Left kidney (tissue), 2 donors: ENCODE measurements around the gene RER1. TPM values are rescaled to one million over a fixed set of nuclear protein-coding genes. Genes with fewer than 3 reads are reported as not detected.

Experiments
- DNase-seq: peaks from one replicate; pipeline ENCODE4 v3.0.0-alpha.2; 2013
- polyA plus RNA-seq: library from polyadenylated mRNA; unstranded; fragments of 120-200 nt; gene quantifications from one replicate; pipeline ENCODE4 v1.2.1, GENCODE V29; 2013; ENCODE audit not compliant: insufficient read length

RER1 gene
- polyA plus RNA-seq, 1 donor: 129 TPM

- no peak for DNase-seq
These were observed 53.7 kb downstream of the RER1 start for GRCh38 chr1:2445162-2445822.

DNA sequence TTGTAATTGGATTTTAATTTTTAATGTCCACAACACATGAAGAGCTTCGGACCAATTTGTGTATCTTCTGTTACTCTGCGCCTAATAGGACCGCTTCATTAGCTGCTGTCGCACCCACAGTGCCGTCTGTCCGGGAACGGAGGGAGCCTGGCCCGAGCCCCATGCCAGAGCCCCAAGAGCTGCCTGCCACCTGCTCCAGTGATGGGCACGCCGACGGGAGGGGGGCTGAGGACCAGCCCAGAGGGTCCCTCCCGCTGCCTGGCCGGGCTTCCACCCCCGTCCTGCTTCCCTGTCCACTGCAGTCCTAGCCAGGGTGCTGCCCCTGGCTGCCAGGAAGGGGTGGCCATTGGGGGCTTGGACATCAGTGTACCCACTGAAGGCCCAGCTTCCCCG is 54.2 kb downstream of the RER1 start:
- DNase-seq: no peak

DNA sequence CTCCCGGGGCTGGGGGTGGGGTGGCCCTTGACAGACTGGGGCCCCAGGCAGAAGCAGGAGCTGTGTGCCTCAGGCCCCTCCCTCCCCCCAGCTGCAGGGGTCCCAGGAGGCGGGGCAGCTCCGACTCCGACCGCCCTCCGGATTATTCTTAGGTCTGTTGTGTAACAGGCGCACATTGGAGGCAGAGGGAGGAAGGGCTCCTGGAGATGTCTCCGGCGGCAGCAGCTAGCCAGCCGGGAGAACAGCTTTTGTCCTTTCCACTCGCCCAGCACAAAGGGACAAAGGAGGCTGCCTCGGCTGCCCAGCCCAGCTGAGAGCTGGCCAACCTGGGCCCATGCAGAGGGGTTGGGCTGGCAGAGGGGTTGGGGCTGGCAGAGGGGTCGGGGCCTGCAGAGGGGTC is 54.8 kb downstream of the RER1 start:
- DNase-seq: no peak

DNA sequence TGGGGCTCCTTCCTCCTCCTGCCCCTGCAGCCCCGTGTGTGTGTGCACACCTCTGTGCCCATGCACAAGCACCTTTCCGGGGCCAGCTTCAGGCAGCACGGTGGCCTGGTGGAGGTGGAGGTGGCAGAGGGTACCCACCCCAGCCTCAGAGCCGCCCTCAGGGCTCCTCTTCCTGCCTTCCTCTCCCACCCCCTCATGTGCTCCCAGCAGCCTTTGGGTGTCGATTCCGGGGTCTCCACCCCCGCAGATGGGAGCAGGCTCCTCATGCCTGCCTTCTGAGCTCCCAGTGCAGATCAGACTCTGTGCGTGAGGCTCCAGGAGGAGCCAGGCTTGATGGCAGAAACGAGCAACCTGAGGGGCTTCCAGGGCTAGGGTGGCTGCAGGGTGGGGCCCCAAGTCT is 55.2 kb downstream of the RER1 start:
- DNase-seq: no peak

DNA sequence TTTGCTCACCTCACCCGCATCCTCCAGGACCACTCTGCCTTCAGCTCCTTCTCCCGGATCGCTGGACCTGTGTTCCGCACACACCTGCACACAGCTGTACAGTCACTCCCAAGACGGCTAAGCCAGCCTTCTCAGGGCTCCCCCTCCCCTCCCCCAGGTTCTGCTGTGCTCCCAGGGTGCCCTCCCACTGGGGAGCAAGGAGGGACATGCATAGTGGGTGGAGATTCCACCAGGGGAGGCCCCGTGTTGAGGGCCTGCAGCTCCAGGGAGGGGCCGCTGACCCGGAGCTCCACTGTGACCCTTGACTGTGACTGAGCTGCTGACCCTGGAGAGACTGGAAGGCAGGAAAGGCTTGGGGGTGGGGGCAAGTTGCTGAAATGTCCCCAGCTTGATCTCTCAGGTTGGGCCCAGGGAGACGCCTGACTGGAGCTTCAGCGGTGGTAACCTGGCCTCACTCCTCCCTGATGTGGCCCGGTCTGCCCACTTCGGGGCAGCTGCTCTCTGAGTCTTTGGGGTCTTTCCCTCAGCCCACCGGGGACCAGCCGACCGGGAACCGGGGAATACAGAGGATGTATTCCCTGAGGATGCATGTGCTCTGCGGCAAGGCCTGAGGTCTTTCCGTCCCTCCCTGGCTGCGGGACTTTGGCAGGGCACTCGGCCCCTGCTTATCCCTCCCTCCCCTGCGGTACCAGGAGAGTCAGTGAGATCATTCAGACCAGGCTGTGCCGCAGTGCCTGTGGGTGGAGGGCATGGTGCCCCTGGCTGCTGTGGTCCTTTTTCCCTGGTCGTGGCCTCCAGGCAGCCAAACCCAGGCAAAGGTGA is 55.8 kb downstream of the RER1 start:
- no peak for DNase-seq

DNA sequence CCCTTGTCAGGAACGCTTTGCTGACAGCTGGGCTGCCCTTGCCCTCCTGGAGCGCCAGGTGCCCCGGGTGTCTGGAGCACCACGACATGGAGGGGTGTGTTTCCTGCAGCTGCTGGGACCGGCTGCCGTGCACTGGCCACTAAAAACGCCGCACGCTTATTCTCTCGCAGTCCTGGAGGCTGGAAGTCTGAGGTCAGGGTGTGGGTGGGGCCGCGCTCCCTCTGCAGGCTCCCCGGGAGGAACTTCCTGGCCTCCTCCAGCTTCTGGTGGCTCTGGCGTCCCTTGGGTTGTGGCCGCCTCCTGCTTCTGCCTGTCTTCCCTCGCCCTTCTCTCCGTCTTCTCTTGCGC is 56.4 kb downstream of the RER1 start:
- DNase-seq: no peak

GRCh38 chr1:2449636-2450454 is 58.2 kb downstream of the RER1 start:
- no peak for DNase-seq

GRCh38 chr1:2451741-2452140 is 60.1 kb downstream of the RER1 start:
- DNase-seq: no peak

DNA sequence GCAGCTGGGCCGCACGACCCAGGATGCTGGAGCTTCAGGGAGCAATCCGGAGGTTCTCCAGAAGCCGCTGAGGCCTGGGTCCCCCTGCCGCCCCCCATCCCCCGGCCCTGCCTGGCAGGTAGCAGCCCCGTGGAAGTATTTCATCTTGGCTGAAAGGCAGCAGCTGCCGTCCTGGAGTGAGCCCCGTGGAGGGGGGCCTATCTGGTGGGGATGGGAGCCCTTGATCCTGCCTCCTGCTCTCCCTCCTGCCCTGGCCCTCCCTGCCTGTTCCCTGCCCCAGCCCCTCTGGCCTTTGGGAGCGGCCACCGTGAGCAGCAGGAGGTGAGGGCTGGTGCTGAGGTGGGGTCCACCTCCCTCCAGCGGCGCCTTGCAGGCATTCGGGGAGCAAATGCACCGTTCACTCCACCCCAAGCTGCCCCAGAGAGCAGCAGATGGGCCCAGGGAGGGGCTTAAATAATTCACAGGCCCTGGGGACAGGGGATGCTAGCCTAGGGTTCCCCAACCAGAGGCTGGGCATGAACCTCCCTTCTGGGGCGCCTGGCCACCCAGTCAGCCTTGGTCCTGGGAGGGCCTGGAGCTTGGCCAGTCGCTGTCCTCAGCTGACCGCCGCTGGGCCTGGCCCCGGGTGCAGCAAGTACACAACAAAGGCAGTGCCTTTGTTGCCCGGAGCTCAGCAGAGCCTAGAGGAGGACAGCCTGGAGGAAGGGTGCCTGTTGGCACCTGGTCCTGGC is 60.7 kb downstream of the RER1 start:
- DNase-seq: no peak

GRCh38 chr1:2452932-2453315 is 61.3 kb downstream of the RER1 start:
- DNase-seq: no peak

DNA sequence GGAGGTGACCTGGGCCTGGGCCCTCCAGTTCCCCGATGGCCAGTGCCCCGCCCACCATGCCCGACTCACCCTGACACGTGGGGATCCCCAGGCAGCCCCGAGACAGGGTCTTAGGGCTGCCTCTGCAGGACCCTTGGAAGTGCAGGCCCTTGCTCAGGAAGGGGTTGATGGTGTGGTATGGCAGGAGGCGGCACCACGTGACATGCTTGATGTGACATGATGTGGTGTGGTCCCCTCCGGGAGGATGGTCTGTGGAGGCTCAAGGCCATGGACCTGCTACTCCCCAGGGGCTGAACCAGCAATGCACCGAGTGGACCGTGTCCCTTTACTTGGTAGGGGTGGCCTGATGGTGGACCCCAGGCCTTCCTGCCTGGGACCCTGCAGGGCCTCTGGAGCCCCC is 62.6 kb downstream of the RER1 start:
- DNase-seq: no peak

Other genes starting within 250 kb of the RER1 start
- gene FAAP20, start 197.1 kb upstream of the RER1 start, polyA plus RNA-seq: 27.3 TPM
- 48.5 TPM for gene SKI, start 163.5 kb upstream of the RER1 start, polyA plus RNA-seq
- gene MORN1, start 287 bp upstream of the RER1 start, polyA plus RNA-seq: 16.1 TPM
- gene PEX10, start 20.7 kb downstream of the RER1 start, polyA plus RNA-seq: 21.5 TPM
- gene PLCH2, start 84.4 kb downstream of the RER1 start, polyA plus RNA-seq: 0.80 TPM
- 27.5 TPM for gene PANK4, start 134.8 kb downstream of the RER1 start, polyA plus RNA-seq
- not detected for gene HES5, start 138.4 kb downstream of the RER1 start, polyA plus RNA-seq
- gene TNFRSF14, start 164.5 kb downstream of the RER1 start, polyA plus RNA-seq: 17.8 TPM
- 35.4 TPM for gene PRXL2B, start 194.9 kb downstream of the RER1 start, polyA plus RNA-seq
- gene MMEL1, start 241.2 kb downstream of the RER1 start, polyA plus RNA-seq: 1.6 TPM